Adrenal gland (tissue), 12 donors: Measurements from ENCODE around the gene DIP2C. TPM values are rescaled to one million over a fixed set of nuclear protein-coding genes. Genes with fewer than 3 reads are reported as not detected.

Experiments used
- DNase-seq, 7 donors: peaks; one replicate each; pipeline ENCODE4 v3.0.0-alpha.2; 2019 to 2020
- H3K27ac ChIP-seq, 5 donors: fragments of 200-600 bp; sonication (generic) in 4 of 5; 1 replicate in 3 of 5; 2 replicates in 2 of 5; pipeline versions ENCODE4 v1.5.1 to v1.8.0; 2016 to 2020; ENCODE audit warnings: mild to moderate bottlenecking in 1 of 5
- H3K27me3 ChIP-seq: fragments of 200-600 bp; 2 replicates; pipeline ENCODE4 v1.8.0; 2021
- H3K36me3 ChIP-seq, 2 donors: fragments of 200-600 bp; replicated peaks in 1 of 2; 1 replicate in 1 of 2; 2 replicates in 1 of 2; pipeline versions ENCODE4 v1.5.1 to v1.8.0; 2018 to 2022
- H3K4me1 ChIP-seq, 2 donors: fragments of 200-600 bp; replicated peaks in 1 of 2; 1 replicate in 1 of 2; 2 replicates in 1 of 2; pipeline versions ENCODE4 v1.5.1 to v1.8.0; 2018 to 2021
- H3K4me3 ChIP-seq, 4 donors: fragments of 200-600 bp; sonication (generic) in 3 of 4; one replicate each; pipeline ENCODE4 v1.5.1; 2016 to 2018
- H3K9me3 ChIP-seq, 3 donors: fragments of 200-600 bp; sonication (generic) in 1 of 3; replicated peaks in 1 of 3; 1 replicate in 2 of 3; 2 replicates in 1 of 3; pipeline versions ENCODE4 v1.5.1 to v1.8.0; 2016 to 2021
- CTCF ChIP-seq, 6 experiments: fragments of 450-650 bp in 4 of 6; fragments of 200-600 bp in 2 of 6; sonication (generic) in 1 of 6; IDR thresholded peaks; 1 replicate in 5 of 6; 2 replicates in 1 of 6; pipeline versions ENCODE4 v1.5.1 to v1.8.0; 2016 to 2021; ENCODE audit warnings: antibody characterized with exemption in 6 of 6, mild to moderate bottlenecking in 2 of 6, moderate library complexity in 1 of 6
- POLR2A ChIP-seq, 2 donors: fragments of 450-650 bp; IDR thresholded peaks; one replicate each; pipeline ENCODE4 v1.6.1; 2017; ENCODE audit warnings: antibody characterized with exemption in 2 of 2, mild to moderate bottlenecking in 2 of 2, moderate library complexity in 1 of 2
- WGBS, 4 donors: extraction: QIAGEN DNeasy Blood & Tissue Kit in 2 of 4; methylation state at CpG; one replicate each; pipeline versions ENCODE4 v1.1.5 to v1.1.7; 2013 to 2017; 5-methylcytosine and 5-hydroxymethylcytosine counted together
- intact Hi-C, 2 donors: fragments of 100-400 bp; cut with DNase I; formaldehyde crosslinking; loops; one replicate each; pipeline versions ENCODE4 v1.14.1 to v1.15.0; 2022 to 2023
- polyA plus RNA-seq, 3 donors: library from polyadenylated mRNA; stranded (reverse); fragments of 200-250 nt in 2 of 3; fragments of 350-450 nt in 1 of 3; fragmentation: Illumina TruSeq in 1 of 3; extraction: RNeasy Lipid Tissue Mini Kit (QIAGEN cat#74804) in 1 of 3; gene quantifications; one replicate each; pipeline ENCODE4 v1.2.3, GENCODE V29; 2013 to 2014
- total RNA-seq, 9 donors: library from RNA; depleted of rRNA in 4 of 9; stranded (reverse); fragments of >200 nt in 4 of 9; fragments of 120-200 nt in 1 of 9; fragmentation: NEBNext Ultra II Directional in 1 of 9; extraction: Animal tissue kit (Norgen Biotek cat#: 25700) in 1 of 9; gene quantifications; one replicate each; pipeline versions ENCODE4 v1.1.0 to v1.2.4, GENCODE V29; 2013 to 2023
- donor health status: healthy with polysubstance abuse.
- donor health status: Bipolar disorder and iron deficiency.
- donor health status: DM: yes; HTN: yes; CAD: no.
- donor health status: DM: no; HTN: no; CAD: no.
- donor health status: DM: no; HTN: no; CAD: no.
- donor health status: DM: yes; HTN: yes; CAD: no.

DIP2C gene
- total and polyA plus RNA-seq, 12 donors: 4.8 to 23.9 (median 19.7) TPM

DNA sequence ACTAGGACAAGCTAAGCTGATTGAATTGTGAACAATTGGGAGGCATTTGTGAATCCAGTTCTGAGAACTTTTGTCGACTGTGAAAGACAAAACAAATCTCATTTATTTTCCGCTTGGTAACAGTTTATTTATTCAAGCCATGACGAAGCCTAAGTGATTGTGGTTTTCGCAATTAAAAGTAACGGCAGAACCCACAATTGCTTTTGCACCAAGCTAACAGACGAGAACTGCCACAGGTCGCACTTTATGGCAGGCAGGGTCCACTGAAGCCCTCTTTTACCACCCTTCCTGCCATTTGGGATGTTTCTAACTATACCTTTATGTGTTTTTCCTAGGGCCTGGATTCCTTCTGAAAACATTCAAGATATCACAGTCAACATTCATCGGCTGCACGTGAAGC, 443.0 kb downstream of the DIP2C start:
- Histone ChIP-seq H3K36me3 (peaks cover 0 to 44% of the 10 kb centered on the region in 2 donors), H3K4me3 (no peak overlapping the region), H3K9me3 (no peaks in the 10 kb centered on the region), H3K4me1 (no peaks in the 10 kb centered on the region), H3K27me3 (no peaks in the 10 kb centered on the region), H3K27ac (no peak overlapping the region)
- no peak for DNase-seq
- intact Hi-C loops: no loop called here
- TF ChIP-seq CTCF (IDR thresholded peaks at IDR 0.05): no peak
- no peak for TF ChIP-seq POLR2A (IDR thresholded peaks at IDR 0.05)
- 95 to 98% (median 95%) methylated on average over 9 of the region's 9 CpGs for WGBS, 4 donors

DNA sequence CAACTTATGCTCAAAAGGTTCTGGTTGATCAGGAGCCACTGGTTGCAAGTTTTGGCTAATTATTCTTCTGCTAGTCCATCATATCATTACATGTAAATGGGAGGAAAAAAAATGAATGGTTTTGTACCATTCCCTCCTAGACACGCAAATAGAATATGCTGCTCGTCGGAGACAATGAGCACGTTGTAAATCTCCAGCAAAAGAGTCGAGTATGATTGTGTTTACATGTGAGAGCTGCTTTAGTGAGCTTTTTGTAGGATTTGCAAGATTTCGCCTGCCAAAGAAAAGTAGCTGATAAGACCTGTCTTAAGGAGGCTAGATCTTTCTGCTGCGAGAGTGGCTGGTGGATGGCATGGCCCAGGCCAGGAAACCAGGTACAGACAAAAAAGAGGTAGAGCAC, 445.2 kb downstream of the DIP2C start:
- DNase-seq: no peak
- peaks cover 0 to 48% of the 10 kb centered on the region in 2 donors for H3K36me3 ChIP-seq

GRCh38 chr10:241966-242643, 447.4 kb downstream of the DIP2C start:
- H3K36me3 ChIP-seq: peaks cover 0 to 36% of the 10 kb centered on the region in 2 donors

More for the DNA sequence above, 445.2 kb downstream of the DIP2C start:
- no peak overlapping the region for H3K4me3 ChIP-seq
- intact Hi-C loops: no loop called here
- H3K4me1 ChIP-seq: no peaks in the 10 kb centered on the region
- 90 to 92% (median 92%) methylated on average over 7 of the region's 7 CpGs for WGBS, 4 donors
- no peaks in the 10 kb centered on the region for H3K27me3 ChIP-seq
- TF ChIP-seq CTCF (IDR thresholded peaks at IDR 0.05) (no peak), POLR2A (IDR thresholded peaks at IDR 0.05) (no peak)
- no peaks in the 10 kb centered on the region for H3K9me3 ChIP-seq
- no peak overlapping the region for H3K27ac ChIP-seq

GRCh38 chr10:241451-241850, 448.0 kb downstream of the DIP2C start:
- no peak overlapping the region for H3K4me3 ChIP-seq
- H3K4me1 ChIP-seq: no peaks in the 10 kb centered on the region
- no peaks in the 10 kb centered on the region for H3K9me3 ChIP-seq
- peaks cover 0 to 30% of the 10 kb centered on the region in 2 donors for H3K36me3 ChIP-seq
- DNase-seq: no peak
- H3K27ac ChIP-seq: no peak overlapping the region
- intact Hi-C loops: no loop called here
- 89 to 94% (median 91%) methylated on average over 6 of the region's 6 CpGs for WGBS, 4 donors
- TF ChIP-seq POLR2A (IDR thresholded peaks at IDR 0.05) (no peak), CTCF (IDR thresholded peaks at IDR 0.05) (no peak)
- H3K27me3 ChIP-seq: no peaks in the 10 kb centered on the region

More at GRCh38 chr10:241966-242643, 447.4 kb downstream of the DIP2C start:
- TF ChIP-seq POLR2A (IDR thresholded peaks at IDR 0.05): no peak
- TF ChIP-seq CTCF (IDR thresholded peaks at IDR 0.05): no peak
- no peak overlapping the region for H3K27ac ChIP-seq
- no peak overlapping the region for H3K4me3 ChIP-seq
- DNase-seq: no peak
- no peaks in the 10 kb centered on the region for H3K9me3 ChIP-seq
- WGBS, 4 donors: 84 to 91% (median 87%) methylated on average over 9 of the region's 9 CpGs
- intact Hi-C loops: no loop called here
- no peaks in the 10 kb centered on the region for H3K27me3 ChIP-seq
- H3K4me1 ChIP-seq: no peaks in the 10 kb centered on the region
